ENCODE data around the gene CZIB.
"Not testable (repeated sequence)": the region's sequence is repeated elsewhere in the genome, so short reads cannot be mapped to it uniquely, and the experiment has no call there.

The CZIB gene

GRCh38 chr1:53189061-53189460, 31.4 kb downstream of the CZIB start:
- CTCF ChIA-PET, result interaction anchor here (1.2 to 1.5 kb wide), 2 partner anchors 8 to 268 kb away, joined by 3 to 7 read pairs; partner anchors contain the start of gene ECHDC2

GRCh38 chr1:53188099-53188498, 32.3 kb downstream of the CZIB start:
- no peak for DNase-seq (ENCODE audit: low read depth, low spot score)
- no peak overlapping the region for H3K4me3 ChIP-seq (ENCODE audit: low read depth, low read length)
- TF ChIP-seq, protein P1, sequence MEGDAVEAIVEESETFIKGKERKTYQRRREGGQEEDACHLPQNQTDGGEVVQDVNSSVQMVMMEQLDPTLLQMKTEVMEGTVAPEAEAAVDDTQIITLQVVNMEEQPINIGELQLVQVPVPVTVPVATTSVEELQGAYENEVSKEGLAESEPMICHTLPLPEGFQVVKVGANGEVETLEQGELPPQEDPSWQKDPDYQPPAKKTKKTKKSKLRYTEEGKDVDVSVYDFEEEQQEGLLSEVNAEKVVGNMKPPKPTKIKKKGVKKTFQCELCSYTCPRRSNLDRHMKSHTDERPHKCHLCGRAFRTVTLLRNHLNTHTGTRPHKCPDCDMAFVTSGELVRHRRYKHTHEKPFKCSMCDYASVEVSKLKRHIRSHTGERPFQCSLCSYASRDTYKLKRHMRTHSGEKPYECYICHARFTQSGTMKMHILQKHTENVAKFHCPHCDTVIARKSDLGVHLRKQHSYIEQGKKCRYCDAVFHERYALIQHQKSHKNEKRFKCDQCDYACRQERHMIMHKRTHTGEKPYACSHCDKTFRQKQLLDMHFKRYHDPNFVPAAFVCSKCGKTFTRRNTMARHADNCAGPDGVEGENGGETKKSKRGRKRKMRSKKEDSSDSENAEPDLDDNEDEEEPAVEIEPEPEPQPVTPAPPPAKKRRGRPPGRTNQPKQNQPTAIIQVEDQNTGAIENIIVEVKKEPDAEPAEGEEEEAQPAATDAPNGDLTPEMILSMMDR (IDR thresholded peaks at IDR 0.05; ENCODE audit: insufficient read depth, low read length, missing control alignments), result no peak
- ChIA-PET POLR2A (no interaction called here), CTCF (interaction anchor here (1.9 kb wide), 1 partner anchor 10 kb away, joined by 7 read pairs; no protein-coding TSS in a partner anchor)

More at GRCh38 chr1:53189061-53189460, 31.4 kb downstream of the CZIB start:
- POLR2A ChIA-PET, result no interaction called here
- TF ChIP-seq, protein P1 (IDR thresholded peaks at IDR 0.05; ENCODE audit: insufficient read depth, low read length, missing control alignments), result no peak
- no peak for DNase-seq (ENCODE audit: low read depth, low spot score)
- H3K4me3 ChIP-seq (ENCODE audit: low read depth, low read length), result no peak overlapping the region

DNA sequence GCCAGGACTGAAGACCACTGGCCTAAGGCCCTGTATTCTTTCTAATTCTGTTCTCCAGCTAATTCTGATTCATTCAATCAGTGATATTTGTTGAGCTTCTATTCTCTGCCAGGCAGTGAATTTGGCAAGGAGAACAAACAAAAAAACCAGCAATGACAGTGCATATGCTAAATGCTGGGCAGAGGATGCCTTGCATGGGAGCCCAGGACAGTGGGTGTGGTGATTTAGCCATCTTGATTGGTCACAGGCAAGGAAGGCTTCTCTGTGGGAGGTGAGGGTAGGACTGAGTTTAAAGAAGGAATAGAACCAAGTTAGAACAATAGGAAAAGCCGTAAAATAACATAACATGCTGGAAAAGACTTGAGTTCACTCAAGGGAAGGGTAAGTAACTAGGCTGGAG, 33.0 kb downstream of the CZIB start:
- ChIA-PET CTCF (interaction anchor here (1.0 to 8.6 kb wide), 20 partner anchors 8 to 461 kb away, joined by 3 to 95 read pairs (median 6); partner anchors contain the start of genes CPT2 and ZYG11B), POLR2A (no interaction called here)
- no peak for DNase-seq (ENCODE audit: low read depth, low spot score)
- no peak overlapping the region for H3K4me3 ChIP-seq (ENCODE audit: low read depth, low read length)
- TF ChIP-seq, protein P1 (IDR thresholded peaks at IDR 0.05; ENCODE audit: insufficient read depth, low read length, missing control alignments), result no peak

- H3K4me3 ChIP-seq (ENCODE audit: low read depth, low read length), result no peak overlapping the region
- TF ChIP-seq, protein P1 (IDR thresholded peaks at IDR 0.05; ENCODE audit: insufficient read depth, low read length, missing control alignments), result no peak
- POLR2A ChIA-PET, result no interaction called here
- CTCF ChIA-PET, result interaction anchor here (0.5 to 8.6 kb wide), 39 partner anchors 8 to 490 kb away, joined by 3 to 95 read pairs (median 4); partner anchors contain the start of genes CPT2 and ZYG11B
- DNase-seq (ENCODE audit: low read depth, low spot score), result no peak
Measured at GRCh38 chr1:53186533-53186932, 33.9 kb downstream of the CZIB start.

DNA sequence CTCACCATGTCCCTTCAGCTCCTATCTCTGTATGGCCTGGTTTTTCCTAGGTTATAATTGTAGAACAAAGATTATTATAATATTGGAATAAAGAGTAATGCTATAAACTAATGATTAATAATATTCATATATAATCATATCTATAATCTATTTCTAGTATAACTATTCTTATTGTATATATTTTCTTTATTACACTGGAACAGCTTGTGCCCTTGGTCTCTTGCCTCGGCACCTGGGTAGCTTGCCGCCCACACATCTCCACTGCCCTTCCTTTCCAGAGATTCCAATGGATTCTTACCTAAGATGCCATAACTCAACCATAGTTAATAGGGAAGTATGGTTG, 34.5 kb downstream of the CZIB start:
- ChIA-PET POLR2A (interaction anchor here (0.6 kb wide), 1 partner anchor 13 kb away, joined by 4 read pairs; no protein-coding TSS in a partner anchor), CTCF (interaction anchor here (0.6 to 8.6 kb wide), 41 partner anchors 9 to 489 kb away, joined by 3 to 95 read pairs (median 4); partner anchors contain the start of genes CPT2, ECHDC2 and ZYG11B)
- not testable (repeated sequence) for H3K4me3 ChIP-seq (ENCODE audit: low read depth, low read length)

GRCh38 chr1:53183095-53183990, 37.1 kb downstream of the CZIB start:
- no peak for DNase-seq (ENCODE audit: low read depth, low spot score)
- H3K4me3 ChIP-seq (ENCODE audit: low read depth, low read length), result no peak overlapping the region
- POLR2A ChIA-PET, result interaction anchor here (0.9 kb wide), 1 partner anchor 12 kb away, joined by 3 read pairs; no protein-coding TSS in a partner anchor
- TF ChIP-seq, protein P1 (IDR thresholded peaks at IDR 0.05; ENCODE audit: insufficient read depth, low read length, missing control alignments), result no peak
- CTCF ChIA-PET, result interaction anchor here (0.6 to 8.6 kb wide), 29 partner anchors 8 to 482 kb away, joined by 3 to 95 read pairs (median 3); partner anchors contain the start of gene CPT2

More for the DNA sequence above, 34.5 kb downstream of the CZIB start:
- DNase-seq (ENCODE audit: low read depth, low spot score), result not testable (repeated sequence)
